ENCODE results near the gene RGL2.
"Not testable (repeated sequence)": the region's sequence is repeated elsewhere in the genome, so short reads cannot be mapped to it uniquely, and the experiment has no call there.

RGL2 gene

DNA sequence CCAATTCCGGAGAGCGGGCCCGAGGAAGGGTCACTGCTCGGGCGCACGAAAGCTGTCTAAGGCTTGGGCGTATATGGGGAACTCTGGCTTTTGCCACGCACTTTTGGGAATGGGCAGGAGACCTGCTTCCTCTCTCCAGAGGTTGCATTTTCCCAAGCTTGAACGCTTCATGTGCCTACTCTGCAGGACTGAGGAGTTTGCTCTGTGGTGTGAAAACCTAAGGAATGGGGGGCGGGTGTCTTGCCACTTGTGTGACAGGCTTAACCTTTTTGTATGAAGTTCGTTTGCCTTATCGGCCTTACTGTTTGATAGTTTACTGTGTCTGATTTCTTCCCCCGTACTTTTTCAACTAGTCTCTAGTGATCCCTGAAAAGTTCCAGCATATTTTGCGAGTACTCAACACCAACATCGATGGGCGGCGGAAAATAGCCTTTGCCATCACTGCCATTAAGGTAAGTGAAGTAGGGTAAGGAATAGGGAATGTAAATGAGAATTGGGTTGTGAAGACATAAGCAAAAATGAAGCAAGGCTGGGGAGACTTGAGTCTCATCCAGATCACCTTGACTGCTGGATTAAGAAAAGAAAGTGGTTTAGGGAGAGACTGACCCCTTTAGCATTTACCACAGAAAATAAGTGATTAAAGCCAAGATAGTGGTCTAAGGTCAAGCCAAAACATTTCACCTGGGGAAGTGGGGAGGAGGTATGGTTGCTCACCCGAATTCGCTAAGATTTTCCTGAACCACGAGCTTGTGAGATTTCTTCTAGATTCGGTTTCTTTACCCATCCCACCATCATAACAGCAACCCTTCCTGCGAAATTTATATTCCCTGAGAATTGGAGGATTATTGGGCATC, 26.2 kb downstream of the RGL2 start:
- no peak for DNase-seq

DNA sequence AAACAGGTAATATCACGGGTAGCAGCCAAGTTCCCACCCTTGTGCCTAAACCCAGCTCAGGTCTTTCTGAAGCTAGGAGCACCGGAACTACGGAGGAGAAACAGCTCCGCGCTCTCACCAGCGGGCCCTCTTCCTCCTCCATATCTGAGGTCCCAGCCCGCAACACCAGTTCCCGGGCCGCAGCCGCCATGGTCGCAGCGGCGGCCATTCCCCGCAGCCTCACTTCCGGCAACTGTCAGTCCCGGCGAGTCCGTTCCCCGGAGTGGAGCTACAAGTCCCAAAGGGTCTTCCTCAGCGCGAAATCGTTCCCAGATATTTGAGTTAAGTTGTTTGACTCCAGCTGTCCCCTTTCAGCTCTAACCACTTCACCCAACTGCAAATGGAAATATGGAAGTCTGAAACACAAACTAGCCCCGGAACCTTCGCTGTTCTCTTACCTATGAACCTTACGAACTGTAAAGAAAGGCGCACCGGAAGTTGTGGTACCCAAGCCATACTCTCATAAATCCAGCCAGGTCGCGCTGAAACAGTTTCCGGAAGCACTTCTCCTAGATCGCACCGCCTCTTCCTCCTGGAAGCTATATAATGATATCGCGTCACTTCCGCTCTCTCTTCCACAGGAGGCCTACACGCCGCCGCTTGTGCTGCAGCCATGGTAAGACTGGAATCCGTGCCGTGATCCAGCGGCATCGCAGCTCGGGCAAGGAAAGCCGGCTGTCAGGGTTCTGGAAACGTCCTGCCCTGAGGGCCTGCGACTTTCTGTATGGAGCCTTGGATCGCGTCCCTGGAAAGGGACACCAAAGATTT, 27.1 kb downstream of the RGL2 start, which contains the start of the genes RPS18 and VPS52:
Gene RPS18, plus strand, starts transcription at position 608 of the 807 bp plus-strand sequence. Its CDS starts 45 bp downstream, at position 653.
Gene VPS52, minus strand, starts transcription at position 409 of the 807 bp plus-strand sequence. Its CDS starts 201 bp downstream, at position 208.
- peak; percentile 95 to 98 for DNase-seq

DNA sequence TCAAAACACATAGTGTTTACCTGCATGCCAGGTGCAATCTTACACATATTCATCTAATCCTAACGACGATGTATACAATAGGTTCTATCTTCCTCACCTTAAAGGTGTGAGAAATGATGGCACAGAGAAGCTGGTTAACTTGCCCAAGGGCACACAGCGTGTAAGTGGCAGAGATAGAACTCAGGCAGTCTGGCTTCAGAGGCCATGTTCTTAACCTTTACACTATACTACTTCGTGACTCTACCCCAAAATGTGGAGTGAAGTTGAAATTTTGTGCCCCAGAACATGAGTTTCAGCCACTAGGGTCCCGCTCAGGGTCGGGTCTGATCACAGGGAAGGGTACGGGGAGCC, 27.6 kb downstream of the RGL2 start:
- DNase-seq, result no peak

DNA sequence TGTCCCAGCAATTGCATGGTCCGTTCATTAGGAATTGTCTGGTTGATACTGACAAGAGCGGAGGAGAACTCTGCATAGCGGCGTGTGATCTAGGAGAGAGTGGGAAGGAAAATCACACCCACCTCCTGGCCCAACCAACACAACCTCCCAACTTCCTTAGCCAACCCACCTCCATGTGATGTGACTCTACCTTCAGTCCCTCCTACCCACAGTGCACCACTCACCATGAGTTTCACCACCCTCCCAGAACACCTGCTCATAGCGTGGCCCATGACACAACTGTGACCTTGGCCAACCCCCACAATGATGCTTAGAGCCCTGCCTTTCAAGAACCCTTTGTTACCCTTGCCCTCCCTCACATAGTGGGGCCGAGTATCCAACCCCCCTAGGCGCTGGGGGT, 34.7 kb downstream of the RGL2 start:
- DNase-seq, result no peak

DNA sequence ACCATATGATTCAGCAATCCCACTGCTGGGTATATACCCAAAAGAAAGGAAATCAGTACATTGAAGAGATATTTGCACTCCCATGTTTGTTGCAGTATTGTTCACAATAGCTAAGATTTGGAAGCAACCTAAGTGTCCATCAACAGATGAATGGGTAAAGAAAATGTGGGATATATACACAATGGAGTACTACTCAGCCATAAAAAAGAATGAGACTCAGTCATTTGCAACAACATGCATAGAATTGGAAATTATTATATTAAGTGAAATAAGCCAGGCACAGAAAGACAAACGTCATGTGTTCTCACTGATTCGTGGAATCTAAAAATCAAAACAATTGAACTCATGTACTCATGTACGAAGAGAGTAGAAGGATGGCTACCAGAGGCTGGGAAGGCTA, 36.3 kb downstream of the RGL2 start:
- DNase-seq, result not testable (repeated sequence)

DNA sequence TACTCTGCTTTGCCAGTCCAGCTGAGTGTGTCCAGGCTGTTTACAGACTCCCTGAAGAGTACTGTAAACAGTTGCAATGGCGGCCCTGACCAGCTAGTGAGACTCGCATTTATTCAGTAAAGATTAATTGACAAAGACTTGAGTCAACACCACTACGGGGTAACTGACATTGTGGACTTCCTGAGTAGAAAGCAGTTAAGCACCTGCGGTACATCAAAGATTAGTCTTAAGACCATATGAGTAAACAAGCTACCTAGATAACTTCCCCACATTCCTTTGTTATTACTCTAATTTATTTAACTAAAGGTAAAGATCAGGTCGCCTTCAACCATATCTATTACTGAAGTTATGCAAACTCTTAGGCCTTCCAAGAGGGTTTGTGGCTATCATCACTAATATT, 39.7 kb downstream of the RGL2 start:
- DNase-seq, result no peak

DNA sequence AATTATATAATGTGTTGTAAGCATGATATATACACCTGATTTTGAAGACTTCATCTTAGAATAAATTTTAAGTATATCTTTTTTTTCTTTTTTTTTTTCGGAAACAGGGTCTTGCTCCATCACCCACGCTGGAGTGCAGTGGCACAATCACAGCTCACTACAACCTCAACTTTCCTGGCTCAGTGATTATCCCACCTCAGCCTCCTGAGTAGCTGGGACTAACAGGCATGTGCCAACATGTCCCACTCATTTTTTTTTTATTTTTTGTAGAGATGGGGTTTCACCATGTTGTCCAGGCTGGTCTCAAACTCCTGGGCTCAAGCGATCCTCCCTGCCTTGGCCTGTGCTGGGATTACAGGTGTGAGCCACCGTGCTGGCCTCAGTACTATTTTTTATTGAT, 44.2 kb downstream of the RGL2 start:
- DNase-seq, result no peak

DNA sequence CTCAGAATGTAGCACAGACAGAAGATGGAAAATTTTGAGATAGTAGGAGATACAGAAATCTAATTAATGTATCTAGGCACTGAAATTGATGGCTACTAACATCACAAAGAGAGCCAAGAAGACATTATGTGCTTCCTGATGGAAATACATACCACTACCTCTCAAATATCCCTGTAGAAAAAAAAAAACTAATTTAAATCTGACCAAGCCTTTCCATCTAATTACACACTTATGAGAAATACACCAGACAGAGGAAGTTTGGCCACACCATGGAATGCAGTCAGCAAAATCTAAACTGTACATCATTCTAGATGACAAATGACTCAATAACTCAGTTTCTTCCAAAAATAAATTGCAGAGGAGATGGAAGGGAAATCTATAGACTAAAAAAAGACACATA, 46.0 kb downstream of the RGL2 start:
- no peak for DNase-seq

DNA sequence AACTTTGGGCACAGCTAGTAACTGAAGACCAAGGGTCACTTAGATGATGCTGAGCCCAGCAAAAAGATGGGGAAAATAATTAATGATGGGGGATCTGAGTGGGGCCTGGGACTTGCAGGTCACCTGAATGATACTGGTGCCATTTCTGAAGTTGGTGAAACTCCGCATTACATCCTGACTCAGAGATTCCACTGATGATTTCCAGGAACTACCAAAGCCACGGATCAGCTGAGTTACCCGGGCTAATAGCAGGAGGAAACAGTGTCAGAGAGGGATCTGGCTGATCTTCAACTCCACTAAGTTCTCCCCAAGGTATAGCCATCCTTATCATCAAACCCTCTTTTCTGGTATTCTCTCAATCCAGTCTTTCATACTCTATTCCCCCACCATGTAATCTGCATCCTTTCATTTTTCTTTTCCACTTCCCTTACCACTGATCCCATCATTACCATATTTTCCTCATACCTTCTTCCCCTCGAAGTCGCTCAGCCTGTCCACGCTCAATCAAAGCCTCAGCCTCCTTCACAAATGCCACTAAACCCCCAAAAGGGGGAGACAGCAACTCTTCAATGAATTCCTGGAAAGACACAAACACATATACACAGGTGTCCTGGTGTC, 47.2 kb downstream of the RGL2 start:
- no peak for DNase-seq

DNA sequence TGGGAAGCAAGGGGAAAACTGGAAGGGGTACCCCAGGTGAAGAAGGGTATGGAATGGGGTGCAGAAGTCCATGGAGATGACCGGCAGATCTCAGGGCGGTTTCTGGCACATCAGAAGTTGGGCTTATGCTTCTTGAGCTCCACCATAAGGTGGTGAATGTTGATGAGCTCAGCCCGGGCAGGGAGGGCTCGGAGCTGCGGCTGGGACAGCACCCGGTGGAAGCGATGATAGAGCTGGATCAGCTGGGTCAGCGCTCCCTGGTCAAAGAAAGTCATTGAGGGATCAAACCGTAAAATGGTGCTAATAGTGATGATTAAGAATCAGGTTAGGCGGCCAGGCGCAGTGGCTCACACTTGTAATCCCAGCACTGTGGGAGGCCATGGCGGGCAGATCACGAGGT, 48.0 kb downstream of the RGL2 start:
- DNase-seq, result no peak

DNA sequence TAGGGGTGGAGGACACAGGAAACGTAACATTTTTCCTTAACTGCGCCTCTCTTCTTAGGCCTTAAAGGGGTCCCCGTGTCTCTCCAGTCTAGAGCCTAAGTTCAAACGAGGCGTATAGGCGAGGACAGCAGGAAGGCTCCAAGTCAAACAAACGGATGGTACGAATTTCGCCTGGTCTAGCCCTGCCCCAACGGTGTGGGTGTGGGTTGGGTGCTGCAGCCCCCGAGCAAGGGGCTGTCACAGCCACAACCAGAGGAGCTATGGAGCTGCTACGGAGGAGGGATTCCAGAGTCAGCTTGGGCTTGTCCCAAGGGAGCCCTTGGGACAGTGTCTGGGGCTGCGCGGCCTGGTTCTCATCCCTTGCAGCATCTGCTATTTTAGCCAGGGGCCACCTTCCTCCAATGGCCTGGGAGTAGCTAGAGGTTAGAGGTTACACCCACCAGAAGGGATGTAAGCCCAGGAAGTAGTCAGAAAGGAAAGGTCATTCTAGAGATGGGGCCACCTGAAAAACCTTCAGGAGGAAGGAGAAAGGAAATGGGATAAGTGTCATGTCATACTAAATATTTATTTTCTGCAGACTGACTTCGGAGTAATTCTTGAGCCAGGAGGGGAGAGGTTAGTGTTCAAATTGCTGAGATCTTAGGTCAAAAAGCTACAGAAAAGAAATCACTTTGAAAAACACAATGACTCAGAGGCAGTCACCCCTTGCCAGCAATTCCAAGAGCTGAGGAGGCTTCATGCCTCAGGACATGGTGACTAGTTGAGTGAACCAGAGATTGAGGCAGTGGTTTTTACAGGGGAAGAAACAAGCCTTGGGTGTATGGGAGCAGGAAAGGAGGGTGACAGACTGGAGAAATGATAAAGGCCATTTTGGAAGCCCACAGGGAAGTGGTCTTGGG, 48.8 kb downstream of the RGL2 start:
- DNase-seq, result peak; percentile 38 to 78

DNA sequence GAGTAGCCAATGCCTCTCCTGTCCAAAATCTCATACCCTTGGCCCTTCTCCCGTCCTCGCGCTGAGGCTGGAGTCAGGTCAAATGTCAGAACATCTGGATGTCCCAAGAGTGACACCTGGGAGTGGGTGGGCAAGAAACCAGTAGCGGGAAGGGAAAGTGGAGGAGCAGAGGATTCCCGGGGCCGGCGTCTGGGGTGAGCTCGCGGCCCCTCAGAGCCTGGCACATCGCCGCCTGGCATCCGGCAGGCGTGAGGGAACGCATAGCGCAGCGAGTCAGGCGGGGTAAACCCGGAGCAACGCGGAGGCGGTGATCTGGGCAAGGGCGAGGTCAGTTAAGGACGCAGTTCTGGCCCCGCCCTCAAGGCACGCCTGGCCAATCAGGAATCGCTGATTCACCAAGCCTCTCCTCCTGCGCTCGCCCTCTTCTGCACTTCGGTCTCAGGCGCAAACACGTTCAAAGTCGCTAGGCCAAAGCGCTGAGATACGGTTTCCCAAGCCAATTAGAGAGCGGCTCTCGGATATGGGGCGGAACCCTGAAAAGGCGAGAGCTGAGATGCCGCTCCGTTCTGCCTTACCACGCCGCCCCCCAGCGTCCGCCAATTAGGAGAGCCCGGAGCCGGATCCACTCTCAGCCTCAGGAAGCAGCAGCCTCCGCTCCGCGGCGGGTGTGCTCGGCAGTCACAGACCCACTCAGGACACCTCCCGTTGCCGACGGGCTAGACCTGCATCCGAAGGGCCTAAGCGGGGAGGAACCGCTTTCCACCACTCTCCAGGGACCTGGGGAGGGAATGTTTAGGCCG, 49.6 kb downstream of the RGL2 start:
- DNase-seq, result peak; percentile 99

DNA sequence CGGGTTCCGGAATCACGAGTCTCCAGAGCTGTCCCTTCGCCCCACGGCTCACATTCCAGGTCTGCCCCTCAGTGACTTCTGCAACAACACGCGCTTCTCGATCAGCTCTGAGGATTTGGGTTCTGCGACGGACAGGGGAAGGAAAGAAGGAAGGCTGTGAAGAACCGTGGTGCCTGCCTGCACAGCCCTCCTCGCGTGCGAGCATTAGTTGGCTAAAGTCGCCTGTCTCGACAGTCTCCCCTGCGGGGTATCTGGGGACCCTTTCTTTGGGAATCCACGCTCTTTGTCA, 50.2 kb downstream of the RGL2 start:
- DNase-seq, result peak; percentile 71 to 73

DNA sequence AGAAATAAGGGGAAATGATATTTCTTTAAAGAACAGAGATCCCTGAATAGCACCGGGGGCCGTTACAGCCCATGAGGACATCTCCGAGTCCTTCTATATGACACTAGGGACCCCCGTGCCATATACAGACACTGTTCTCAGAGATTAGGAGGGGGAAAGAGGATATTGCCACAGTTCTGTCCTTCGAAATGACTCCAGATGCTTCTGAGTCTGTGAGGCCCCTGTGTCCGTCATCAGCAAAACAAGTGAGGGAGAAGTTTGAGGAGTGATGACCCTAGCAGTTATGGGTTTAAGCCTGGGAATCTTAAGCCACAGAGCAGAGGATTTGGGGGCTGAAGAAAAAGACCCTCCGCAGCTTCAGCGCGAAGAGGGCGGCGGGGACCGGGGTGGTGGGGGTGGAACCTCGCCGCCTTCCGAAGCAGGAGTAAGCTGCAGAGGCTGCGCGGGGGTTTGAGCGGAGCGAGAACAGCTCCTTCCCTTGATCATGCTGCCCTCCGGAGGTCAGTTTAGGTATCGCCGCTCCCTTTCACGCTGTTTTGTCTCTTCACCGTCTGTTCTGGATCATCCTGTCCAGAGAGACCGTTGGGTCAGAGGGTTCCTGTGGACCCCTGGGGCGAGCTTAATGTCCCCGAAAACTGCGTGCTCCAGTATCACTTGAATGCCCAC, 50.6 kb downstream of the RGL2 start:
- DNase-seq, result peak; percentile 78 to 89

DNA sequence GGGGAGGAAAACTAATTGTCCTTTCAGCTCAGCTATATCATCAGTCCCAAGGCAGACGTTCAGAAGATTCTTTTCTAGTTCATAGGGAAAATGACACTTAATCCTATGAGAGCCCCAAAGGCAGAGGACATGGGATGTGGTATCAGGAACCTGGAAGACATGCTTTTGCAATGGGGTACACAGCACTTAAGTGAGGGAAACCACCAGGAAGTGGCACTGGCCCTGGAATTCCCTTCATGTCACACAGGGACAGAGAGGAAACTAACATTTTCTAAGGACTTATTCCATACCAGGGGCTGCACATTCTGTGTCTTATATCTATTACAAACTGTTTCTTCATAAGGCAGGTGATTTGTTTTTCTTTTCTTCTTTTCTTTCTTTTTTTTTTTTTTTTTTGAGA, 55.3 kb downstream of the RGL2 start:
- no peak for DNase-seq

DNA sequence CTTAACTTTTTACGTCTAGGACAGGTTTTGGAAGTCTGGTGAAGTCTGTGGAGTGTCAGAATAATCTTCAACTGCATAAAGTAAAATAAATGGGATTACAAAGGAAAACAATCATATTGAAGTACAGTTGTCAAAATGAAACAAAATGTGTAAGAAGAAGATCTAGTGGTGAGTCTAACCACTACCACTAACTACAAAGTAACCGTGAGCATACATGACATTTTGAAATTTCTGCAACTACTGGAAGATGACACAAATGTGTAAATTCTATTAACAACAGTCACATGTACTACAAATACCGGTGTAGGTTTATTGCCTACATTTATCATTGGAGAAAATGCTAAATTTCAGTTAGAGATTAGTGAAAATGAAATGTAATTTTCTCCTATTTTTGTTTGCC, 56.8 kb downstream of the RGL2 start:
- DNase-seq, result no peak
